GM12875 (cell line): ENCODE data around the gene SAMD4A.

Experiments
- H3K4me3 ChIP-seq: one replicate; pipeline ENCODE4 v1.5.1; 2011; ENCODE audit warnings: low read depth, low read length, control low read depth
- TF ChIP-seq, protein P1 (sequence below): IDR thresholded peaks from 2 replicates; pipeline ENCODE4 v1.5.1; 2011; ENCODE audit warnings: low read depth, mild to moderate bottlenecking, control low read depth, inconsistent platforms, low read length, moderate library complexity, borderline replicate concordance; ENCODE audit not compliant: insufficient read depth

The SAMD4A gene

GRCh38 chr14:54781080-54781479 lies 214.2 kb downstream of the SAMD4A start:
- TF ChIP-seq, protein P1, sequence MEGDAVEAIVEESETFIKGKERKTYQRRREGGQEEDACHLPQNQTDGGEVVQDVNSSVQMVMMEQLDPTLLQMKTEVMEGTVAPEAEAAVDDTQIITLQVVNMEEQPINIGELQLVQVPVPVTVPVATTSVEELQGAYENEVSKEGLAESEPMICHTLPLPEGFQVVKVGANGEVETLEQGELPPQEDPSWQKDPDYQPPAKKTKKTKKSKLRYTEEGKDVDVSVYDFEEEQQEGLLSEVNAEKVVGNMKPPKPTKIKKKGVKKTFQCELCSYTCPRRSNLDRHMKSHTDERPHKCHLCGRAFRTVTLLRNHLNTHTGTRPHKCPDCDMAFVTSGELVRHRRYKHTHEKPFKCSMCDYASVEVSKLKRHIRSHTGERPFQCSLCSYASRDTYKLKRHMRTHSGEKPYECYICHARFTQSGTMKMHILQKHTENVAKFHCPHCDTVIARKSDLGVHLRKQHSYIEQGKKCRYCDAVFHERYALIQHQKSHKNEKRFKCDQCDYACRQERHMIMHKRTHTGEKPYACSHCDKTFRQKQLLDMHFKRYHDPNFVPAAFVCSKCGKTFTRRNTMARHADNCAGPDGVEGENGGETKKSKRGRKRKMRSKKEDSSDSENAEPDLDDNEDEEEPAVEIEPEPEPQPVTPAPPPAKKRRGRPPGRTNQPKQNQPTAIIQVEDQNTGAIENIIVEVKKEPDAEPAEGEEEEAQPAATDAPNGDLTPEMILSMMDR: no peak
- no peak overlapping the region for H3K4me3 ChIP-seq

DNA sequence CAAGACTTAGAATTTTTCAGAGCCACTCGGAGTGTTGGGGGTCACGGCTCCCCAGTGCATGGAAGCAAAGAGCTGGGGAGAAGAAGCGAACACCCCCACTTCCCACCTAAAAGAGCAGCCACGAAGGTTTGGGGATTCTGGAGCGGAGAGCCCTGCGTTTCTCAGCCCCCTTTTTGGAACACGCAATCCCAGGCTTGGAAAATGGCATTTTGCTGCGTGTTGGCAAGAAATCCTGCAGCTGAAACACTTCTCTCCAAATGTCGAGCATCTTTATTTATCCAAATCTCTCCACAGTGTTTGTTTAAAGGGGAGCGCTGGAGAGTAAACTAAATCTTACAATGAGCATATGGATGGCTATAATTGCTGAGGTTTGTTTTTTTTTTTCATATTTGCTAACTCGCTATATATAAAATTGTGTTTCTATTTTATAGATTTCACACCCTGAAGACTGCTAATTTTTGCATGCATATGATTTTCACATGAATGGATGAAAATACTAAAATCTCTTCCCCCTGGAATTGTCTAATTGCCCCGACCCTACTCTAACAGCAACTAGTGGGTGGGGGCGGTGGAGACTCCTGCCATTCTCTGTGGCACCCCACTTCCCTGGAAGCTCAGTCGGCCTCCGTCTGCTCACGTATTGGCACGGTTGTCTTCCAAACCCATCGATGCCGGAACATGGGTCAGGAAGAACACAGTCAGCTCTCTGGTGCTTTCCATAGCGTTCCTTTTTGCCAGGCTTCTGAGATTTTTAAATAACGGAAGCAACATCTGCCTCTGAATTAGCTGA lies 215.2 kb downstream of the SAMD4A start:
- TF ChIP-seq, protein P1: no peak
- H3K4me3 ChIP-seq: no peak overlapping the region

DNA sequence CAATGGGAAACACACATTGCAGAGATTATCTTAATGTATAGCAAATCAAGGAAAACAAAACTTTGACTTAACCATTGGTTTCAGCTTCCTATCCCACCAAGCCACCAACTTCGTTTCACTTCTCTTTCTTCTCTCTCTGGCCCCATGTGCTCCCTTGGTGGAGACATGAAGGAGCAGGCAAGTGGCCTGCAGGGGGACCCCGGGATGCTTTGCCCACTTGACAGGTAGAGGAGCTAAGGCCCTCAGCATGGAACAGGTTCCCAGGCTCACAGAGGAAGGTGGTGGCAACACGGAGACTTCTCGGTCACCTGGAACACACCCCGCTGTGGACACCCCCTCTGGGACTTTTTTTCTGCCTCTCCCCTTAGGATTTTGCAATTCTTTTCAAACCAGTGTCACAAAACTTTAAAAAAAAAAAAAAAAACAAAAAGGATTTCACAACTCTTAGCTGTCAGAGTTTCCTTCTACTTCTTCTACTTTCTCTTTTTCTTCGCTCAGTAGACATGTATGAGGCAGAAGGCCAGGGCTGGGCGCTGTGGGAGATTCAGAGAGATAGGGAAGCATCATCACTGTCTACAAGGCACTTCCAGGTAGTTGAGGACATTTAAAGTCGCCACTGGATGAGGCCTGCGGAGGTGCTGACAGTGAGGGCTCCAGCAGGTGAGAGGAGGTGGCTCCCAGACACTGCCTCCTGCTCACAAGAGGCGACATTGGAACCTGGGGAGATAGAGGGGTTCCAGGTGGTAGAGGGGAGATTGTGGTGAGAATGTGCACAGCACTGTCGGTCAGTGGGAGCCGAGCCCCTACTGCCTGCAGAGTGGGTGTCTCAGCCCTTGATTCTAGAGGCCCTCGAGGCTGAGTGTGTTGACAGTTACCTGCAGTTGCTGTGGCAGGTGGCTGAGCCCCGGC lies 216.1 kb downstream of the SAMD4A start:
- no peak overlapping the region for H3K4me3 ChIP-seq
- TF ChIP-seq, protein P1: peak; percentile 75

- H3K4me3 ChIP-seq: no peak overlapping the region
- TF ChIP-seq, protein P1: no peak
Observed at GRCh38 chr14:54783660-54784015, 216.7 kb downstream of the SAMD4A start.

DNA sequence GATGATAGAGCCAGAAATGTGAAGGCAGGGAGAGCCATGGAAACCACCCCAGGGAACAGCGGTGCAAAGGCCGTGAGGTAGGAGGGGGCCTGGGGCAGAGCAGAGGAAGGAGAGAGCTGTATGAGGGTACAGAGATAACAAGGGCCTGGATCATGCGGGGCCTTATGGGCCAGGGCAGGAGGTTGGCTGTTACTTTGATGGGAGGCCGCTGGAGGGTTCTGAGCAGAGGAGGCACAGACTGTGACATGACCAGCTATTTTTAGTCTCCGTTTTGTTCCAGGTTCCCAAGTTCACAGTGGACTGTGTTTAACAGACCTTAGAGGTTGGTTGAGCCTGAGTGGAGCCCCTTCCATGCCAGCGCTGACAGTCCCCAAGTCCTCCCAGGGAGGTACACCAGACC lies 217.1 kb downstream of the SAMD4A start:
- no peak overlapping the region for H3K4me3 ChIP-seq
- TF ChIP-seq, protein P1: no peak

DNA sequence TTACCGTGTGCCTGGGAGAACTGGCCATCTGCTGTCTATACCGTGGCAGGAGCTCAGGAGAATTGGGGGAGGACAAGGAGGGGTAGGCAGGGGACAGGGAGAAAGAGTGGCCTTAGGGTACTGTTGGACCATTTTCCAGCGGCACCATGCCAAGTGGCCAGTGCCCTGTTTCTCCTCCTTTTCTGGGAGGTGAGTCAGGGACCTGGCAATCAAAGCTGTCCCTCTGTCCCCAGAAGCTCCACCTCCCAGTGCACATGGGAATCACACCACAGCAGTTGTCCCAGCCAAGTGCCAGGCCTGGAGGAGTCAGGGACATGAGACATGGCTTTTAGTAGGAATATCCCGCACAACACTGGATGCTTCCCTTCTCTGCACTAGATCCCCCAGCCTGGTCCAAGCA lies 217.7 kb downstream of the SAMD4A start:
- TF ChIP-seq, protein P1: no peak
- no peak overlapping the region for H3K4me3 ChIP-seq
